Measurements from ENCODE around the gene NPIPB9. TPM values are rescaled to one million over a fixed set of nuclear protein-coding genes. Genes with fewer than 3 reads are reported as not detected.
"Not testable (repeated sequence)": the region's sequence is repeated elsewhere in the genome, so short reads cannot be mapped to it uniquely, and the experiment has no call there.

Gene NPIPB9
- not detected for total RNA-seq

- H3K4me1 ChIP-seq; H3K9me3 ChIP-seq; intact Hi-C loops (cut with DNase I); H3K27ac ChIP-seq; DNase-seq (ENCODE audit: low spot score in 2 of 2); H3K4me3 ChIP-seq; H3K27me3 ChIP-seq; H3K36me3 ChIP-seq: not testable (repeated sequence)
These were observed at the start of gene NPIPB9 for GRCh38 chr16:28751487-28751886. Gene NPIPB9 (plus strand): TSS chr16:28751787.

GRCh38 chr16:28704246-28704645 is 47.3 kb upstream of the NPIPB9 start:
- DNase-seq (ENCODE audit: low spot score in 2 of 2); H3K27ac ChIP-seq; H3K9me3 ChIP-seq; H3K36me3 ChIP-seq; H3K4me1 ChIP-seq; H3K4me3 ChIP-seq; intact Hi-C loops (cut with DNase I); H3K27me3 ChIP-seq: not testable (repeated sequence)

GRCh38 chr16:28711220-28712083 is 40.1 kb upstream of the NPIPB9 start, which contains the start of gene EIF3C:
Gene EIF3C (plus strand): TSS chr16:28711464. CDS start chr16:28711687, 223 bp downstream.
- DNase-seq (ENCODE audit: low spot score in 2 of 2); H3K27ac ChIP-seq; H3K4me1 ChIP-seq; H3K27me3 ChIP-seq; H3K9me3 ChIP-seq; intact Hi-C loops (cut with DNase I); H3K4me3 ChIP-seq; H3K36me3 ChIP-seq: not testable (repeated sequence)

- H3K27ac ChIP-seq; H3K27me3 ChIP-seq; intact Hi-C loops (cut with DNase I); DNase-seq (ENCODE audit: low spot score in 2 of 2); H3K4me3 ChIP-seq; H3K36me3 ChIP-seq; H3K9me3 ChIP-seq; H3K4me1 ChIP-seq: not testable (repeated sequence)
These were observed 28.5 kb upstream of the NPIPB9 start for GRCh38 chr16:28722852-28723650.

GRCh38 chr16:28731253-28731652 is 20.3 kb upstream of the NPIPB9 start:
- H3K27ac ChIP-seq; DNase-seq (ENCODE audit: low spot score in 2 of 2); H3K4me3 ChIP-seq; intact Hi-C loops (cut with DNase I); H3K36me3 ChIP-seq; H3K27me3 ChIP-seq; H3K9me3 ChIP-seq; H3K4me1 ChIP-seq: not testable (repeated sequence)

- intact Hi-C loops (cut with DNase I); H3K9me3 ChIP-seq; H3K27me3 ChIP-seq; DNase-seq (ENCODE audit: low spot score in 2 of 2); H3K4me3 ChIP-seq; H3K36me3 ChIP-seq; H3K4me1 ChIP-seq; H3K27ac ChIP-seq: not testable (repeated sequence)
These were observed 19.0 kb upstream of the NPIPB9 start for GRCh38 chr16:28732455-28733124.

GRCh38 chr16:28739787-28740186 is 11.8 kb upstream of the NPIPB9 start:
- H3K4me1 ChIP-seq; H3K36me3 ChIP-seq; H3K27ac ChIP-seq; H3K4me3 ChIP-seq; H3K27me3 ChIP-seq; intact Hi-C loops (cut with DNase I); DNase-seq (ENCODE audit: low spot score in 2 of 2); H3K9me3 ChIP-seq: not testable (repeated sequence)

GRCh38 chr16:28740631-28741030 is 11.0 kb upstream of the NPIPB9 start:
- intact Hi-C loops (cut with DNase I); H3K27ac ChIP-seq; H3K4me1 ChIP-seq; H3K4me3 ChIP-seq; H3K36me3 ChIP-seq; DNase-seq (ENCODE audit: low spot score in 2 of 2); H3K27me3 ChIP-seq; H3K9me3 ChIP-seq: not testable (repeated sequence)

- H3K9me3 ChIP-seq; H3K36me3 ChIP-seq; H3K4me3 ChIP-seq; intact Hi-C loops (cut with DNase I); DNase-seq (ENCODE audit: low spot score in 2 of 2); H3K27ac ChIP-seq; H3K27me3 ChIP-seq; H3K4me1 ChIP-seq: not testable (repeated sequence)
These were observed 10.3 kb upstream of the NPIPB9 start for GRCh38 chr16:28741295-28741694.

- intact Hi-C loops (cut with DNase I); H3K36me3 ChIP-seq; H3K4me3 ChIP-seq; DNase-seq (ENCODE audit: low spot score in 2 of 2); H3K27me3 ChIP-seq; H3K9me3 ChIP-seq; H3K4me1 ChIP-seq; H3K27ac ChIP-seq: not testable (repeated sequence)
These were observed 4.8 kb upstream of the NPIPB9 start for GRCh38 chr16:28746618-28747350.
